HG03103 (cell line): ENCODE data around the gene TIMP2.
A peak's percentile ranks its signal among the peaks of the same experiment; 100 is the strongest.

ENCODE experiments used
- ATAC-seq: cut with Tn5 transposase; IDR thresholded peaks from one replicate; pipeline ENCODE4 v1.9.1; 2021; ENCODE audit warnings: low read depth; ENCODE audit not compliant: unreplicated experiment

Gene TIMP2

DNA sequence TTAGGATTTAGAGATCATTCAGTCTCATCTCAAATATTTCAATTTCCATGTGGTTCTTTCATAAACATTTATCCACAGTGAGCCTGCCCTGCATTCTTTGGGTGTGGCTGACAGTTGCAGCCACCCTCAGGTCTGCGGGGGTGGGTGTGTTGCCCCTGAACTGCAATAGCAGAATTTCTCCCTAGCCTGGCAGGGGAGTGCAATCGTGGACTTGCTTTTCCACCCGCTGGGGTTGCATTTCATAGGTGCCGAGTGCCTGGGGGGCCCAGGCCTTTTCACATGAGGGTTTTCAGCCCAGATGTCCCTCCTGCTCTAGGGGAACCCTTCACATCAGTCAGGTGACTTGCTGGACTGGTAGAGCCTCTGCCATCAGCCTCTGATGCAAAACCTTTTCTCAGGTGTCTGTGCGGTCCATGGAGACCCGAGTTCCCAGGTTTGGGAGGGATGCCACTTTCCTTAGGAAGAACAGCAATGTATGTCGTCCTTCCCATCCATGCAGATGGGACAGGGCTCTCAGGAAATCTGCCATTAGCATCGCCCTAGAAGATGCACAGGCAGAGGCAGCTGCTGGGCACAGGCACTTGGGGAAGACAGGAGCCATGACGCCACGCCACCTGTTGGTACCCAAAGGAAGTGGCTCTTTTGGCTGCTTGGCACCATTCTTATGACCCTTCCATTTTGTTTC lies 82.2 kb downstream of the TIMP2 start:
- ATAC-seq = no peak

GRCh38 chr17:78840780-78841611 lies 84.2 kb downstream of the TIMP2 start, which contains the start of gene USP36:
Gene USP36 (minus strand): TSS chr17:78840814. CDS start chr17:78836363, 4,451 bp downstream.
- ATAC-seq = peak; percentile 84

DNA sequence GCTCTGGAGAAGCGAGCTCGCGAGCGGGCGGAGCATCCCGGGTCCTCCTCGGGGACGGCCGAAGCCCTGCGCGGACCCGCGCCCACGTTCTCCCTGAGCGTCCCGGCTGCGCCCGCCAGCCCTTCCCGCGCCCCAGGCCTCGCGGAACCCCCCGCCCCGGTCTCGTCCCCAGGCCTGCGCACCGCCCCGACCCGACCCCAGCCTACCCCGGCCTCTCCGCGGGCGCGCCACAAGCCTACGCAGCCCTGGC lies 84.7 kb downstream of the TIMP2 start:
- ATAC-seq = no peak

DNA sequence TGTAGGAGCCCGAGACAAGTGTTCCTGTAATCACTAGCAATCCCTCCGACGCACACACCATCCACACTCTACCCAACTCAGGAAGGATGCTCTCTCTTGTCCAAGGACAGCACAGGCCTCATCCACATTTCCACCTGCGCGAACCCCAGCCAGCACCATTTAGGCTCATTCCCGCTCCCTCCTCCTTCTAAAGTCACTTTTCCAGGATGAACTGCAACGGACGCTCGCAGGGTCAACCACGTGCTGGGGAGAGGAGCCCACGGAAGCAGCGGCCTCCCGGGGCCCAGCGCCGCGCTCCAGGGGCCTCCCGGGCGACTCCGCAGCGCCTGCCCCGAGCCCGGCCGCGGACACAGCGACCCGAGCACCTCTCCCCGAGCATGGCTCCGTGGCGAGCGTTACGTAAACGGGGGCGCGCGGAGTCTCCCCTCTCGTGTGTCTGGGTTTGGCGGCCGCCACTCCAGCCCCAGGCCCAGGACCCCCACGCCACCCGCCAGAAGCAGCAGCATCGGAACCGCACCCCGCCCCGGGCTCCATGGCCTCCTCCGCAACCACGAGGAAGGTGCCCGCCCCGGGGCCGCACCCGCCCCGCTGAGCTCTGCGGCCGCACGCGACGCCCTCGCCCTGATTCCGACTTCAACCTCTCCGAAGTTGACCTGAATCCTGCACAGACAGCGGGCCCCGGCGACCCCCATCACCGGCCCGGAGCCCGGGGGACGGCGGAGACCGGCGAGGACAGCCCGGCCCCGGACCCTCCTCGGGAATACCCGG lies 85.2 kb downstream of the TIMP2 start:
- no peak for ATAC-seq

DNA sequence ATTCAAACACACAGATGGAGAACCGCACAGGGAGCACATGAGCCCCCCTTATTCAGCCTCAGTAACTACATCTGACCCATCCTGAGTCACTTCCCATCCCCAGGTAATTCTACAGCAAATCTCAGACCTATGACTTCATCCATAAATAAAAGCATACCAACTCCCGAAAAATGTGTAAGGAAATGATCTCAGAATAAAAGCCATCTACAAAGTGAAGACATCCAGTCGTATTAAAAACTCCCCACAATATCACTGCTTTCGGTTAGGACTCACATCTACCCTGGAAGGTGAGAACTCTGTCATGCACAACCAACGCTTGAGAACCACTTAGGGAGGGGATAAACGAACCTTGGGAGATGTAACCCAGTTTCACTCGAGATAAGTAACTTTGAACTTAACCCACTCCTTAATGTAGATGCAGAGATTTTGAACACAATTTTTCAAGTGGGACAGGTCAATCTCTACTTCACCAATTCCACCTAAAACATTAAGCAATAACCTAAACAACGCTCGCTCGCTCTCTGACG lies 85.9 kb downstream of the TIMP2 start:
- ATAC-seq = no peak

GRCh38 chr17:78838574-78839005 lies 86.6 kb downstream of the TIMP2 start:
- ATAC-seq = no peak

- no peak for ATAC-seq
These were observed 88.7 kb downstream of the TIMP2 start for GRCh38 chr17:78836420-78837021.

DNA sequence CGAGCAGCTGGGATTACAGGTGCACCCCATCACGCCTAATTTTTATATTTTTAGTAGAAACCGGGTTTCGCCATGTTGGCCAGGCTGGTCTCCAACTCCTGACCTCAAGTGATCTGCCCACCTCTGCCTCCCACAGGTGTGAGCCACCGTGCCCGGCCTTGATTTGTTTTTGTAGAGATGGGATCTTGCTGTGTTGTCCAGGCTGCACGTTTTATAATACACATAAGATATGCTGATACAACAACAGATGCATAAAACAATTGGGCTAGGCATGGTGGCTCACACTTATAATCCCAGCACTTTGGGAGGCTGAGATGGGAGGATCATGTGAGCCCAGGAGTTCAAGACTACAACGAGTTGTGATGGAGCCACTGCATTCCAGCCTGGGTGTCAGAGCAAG lies 90.6 kb downstream of the TIMP2 start:
- ATAC-seq = no peak

GRCh38 chr17:78832541-78832810 lies 92.7 kb downstream of the TIMP2 start:
- no peak for ATAC-seq

- no peak for ATAC-seq
These were observed 93.3 kb downstream of the TIMP2 start for GRCh38 chr17:78831688-78832540.

DNA sequence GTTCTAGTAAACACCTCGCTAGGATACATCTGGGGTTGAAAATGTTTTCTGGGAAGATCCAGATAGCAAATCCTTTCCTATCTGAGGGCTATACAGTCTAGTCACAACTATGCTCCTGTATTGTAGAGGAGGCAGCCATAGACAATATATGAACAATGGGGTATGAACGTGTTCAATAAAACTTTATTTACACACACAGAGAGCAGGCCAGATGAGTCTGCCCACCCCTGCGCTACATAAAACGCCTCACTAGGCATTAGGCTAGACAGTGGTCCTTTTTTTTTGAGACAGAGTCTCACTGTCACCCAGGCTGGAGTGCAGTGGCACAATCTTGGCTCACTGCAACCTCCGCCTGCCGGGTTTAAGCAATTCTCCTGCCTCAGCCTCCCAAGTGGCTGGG lies 95.7 kb downstream of the TIMP2 start:
- no peak for ATAC-seq

- no peak for ATAC-seq
These were observed 96.6 kb downstream of the TIMP2 start for GRCh38 chr17:78828470-78829185.

DNA sequence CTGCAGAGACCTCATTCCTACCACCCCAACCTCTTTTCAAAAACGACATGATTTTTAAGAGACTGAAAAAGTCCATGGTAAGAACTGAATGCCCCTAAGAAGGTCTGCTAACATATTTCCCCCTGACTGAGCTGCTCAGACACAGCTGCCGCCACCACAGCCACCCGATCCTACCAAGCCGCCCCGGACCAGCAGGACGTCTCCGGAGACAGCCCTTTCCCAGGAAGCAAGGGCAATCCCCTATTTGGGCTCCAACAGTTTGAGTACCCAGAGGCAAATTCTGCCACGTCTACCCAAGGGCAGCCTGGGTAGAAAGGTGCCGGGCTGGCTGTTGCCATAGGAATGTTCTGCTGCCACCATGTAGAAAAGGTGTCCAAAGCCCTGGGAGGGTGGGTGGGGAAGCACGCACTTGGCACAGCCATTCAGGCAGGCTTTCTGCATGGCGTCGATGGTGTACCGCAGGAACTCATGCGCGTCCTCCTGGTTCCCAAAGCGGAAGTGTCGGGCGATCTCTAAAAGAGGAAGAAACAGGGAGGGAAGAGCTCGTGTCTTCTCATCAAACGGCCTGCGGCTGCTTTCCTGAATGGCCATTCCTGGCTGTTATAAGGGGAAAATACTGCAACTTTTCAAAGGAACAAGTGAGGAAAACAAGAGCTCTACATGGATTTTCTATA lies 98.2 kb downstream of the TIMP2 start:
- ATAC-seq = no peak

GRCh38 chr17:78826421-78826820 lies 98.8 kb downstream of the TIMP2 start:
- ATAC-seq = no peak

DNA sequence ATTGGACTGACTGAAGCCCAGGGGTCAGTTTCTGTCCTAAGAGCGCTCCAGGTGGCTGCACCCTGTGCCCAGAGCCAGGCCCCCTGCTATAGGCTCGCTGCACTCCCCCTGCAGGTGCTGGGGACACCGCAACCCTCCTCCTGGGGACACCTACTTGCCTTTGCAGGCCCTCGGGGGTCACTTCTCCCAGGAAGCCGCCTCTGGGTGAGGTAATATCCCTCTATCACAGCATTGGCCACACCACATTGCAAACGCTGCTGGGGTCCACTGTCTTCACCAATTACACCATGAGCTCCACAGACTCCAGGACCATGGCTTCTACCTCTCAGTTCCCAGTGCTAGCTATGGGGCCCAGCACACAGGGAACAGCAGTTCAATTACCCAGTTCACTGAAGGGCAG lies 99.5 kb downstream of the TIMP2 start:
- ATAC-seq = no peak

GRCh38 chr17:78824240-78824639 lies 100.9 kb downstream of the TIMP2 start:
- ATAC-seq = no peak

DNA sequence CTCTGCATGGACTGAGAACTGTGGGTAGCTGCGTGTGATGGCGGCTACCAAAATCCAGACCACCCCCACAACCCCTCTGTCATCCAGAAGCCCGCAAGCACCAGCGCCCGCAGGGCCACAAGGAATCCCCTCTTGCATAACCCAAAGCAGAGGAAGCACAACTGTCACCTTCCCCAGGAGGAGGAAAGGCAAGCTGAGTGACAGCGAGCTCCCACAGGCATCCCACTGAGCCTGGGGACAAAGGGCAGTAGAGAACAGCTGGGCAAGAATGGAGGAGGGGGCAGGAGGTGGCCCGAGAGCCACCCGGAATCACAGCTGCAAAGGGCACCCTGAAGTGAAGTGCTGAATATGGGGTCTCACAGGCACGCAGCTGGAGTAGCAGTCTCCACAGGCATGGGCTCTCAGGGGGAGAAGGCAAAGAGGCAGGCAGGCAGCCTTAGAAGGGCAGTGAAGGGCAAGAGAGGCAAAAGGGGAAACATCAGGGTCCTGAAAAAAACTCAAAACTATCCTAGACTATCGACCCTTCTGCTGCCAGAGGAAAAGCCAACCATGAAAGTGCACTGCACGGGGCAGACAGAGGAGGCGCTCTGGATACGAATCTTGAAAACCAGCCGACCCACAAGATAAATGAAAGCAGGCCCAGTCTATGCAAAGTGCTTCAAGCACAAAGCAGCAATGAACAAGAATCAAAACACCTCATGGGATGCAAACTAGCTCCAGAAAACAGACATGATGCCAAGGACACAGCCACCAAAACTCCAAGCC lies 101.7 kb downstream of the TIMP2 start:
- no peak for ATAC-seq

DNA sequence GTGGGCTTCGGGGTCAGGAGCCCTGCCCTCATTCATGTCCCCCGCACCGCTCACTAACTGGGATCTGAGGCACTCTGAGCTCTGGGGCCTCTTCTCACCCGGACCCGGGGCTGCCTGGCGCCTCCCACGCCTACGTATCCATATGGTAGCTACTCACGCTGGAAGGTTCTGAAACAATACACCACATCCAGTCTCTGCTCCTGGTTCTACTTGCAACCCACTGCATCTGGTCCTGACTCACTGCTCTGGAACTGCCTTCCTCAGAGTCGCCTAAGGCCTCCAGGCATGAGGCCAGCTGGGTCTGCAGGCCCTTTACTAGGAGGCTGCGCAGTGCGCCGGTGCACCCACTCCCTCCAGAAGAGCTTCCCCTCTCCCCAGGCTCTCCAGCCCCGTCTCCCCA lies 102.6 kb downstream of the TIMP2 start:
- no peak for ATAC-seq
